ENCODE results near the gene LDAH. TPM values are rescaled to one million over a fixed set of nuclear protein-coding genes. Genes with fewer than 3 reads are reported as not detected.

Gene LDAH
- total RNA-seq, 1 experiment from 2014 or later, result not detected

DNA sequence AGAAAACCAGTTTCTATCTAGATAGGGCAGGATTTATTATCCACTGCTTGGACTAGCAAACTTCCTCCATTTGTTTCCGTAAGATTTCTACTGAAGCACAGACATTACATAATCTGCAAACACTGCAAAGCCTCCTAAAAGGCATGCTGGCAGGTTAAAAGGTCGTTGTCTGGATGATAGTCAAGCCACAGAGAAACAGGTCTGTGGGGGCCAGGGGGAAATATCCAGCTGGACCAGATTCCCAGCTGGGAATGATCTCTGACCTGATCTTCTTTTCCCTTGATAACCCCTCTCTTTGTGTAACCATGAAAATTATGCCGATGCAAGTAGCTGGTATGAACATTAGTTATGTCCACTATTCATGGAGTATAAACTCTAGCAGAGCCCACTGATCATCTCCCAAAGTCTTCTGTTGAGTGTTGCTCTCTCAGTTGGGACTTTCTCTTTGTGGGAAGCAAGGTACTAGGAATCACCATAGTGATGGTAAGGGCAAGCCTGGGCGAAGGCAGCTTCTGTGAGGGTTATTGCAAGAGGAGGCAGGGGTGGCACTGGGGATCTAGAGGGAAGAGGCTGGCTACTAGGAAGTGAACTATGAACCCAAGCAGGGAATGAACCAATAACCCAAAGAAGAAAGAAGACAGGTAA is 94.7 kb downstream of the LDAH start:
- Histone ChIP-seq H3K9me3 (ENCODE audit: low read length) (no peaks in the 10 kb centered on the region), H4K20me1 (ENCODE audit: low read length) (no peaks in the 10 kb centered on the region), H3K9me2 (replicated peaks; ENCODE audit: low read length) (no peaks in the 10 kb centered on the region), H3K4me1 (ENCODE audit: insufficient read depth, low read length) (no peaks in the 10 kb centered on the region; the same call in 1 of the 2 replicates), H3K4me2 (ENCODE audit: low read length) (no peak overlapping the region), H3F3A (ENCODE audit: low read length, unreplicated experiment) (no peaks in the 10 kb centered on the region), H3K9ac (ENCODE audit: low read length) (no peak overlapping the region), H3K4me3 (ENCODE audit: low read length) (no peak overlapping the region), H3K27me3 (ENCODE audit: low read length) (peaks cover 21% of the 10 kb centered on the region), H3K27ac (ENCODE audit: low read length) (no peak overlapping the region), H3K36me3 (ENCODE audit: low read depth, low read length) (no peaks in the 10 kb centered on the region), H3K79me2 (ENCODE audit: low read length) (no peaks in the 10 kb centered on the region), H2AFZ (ENCODE audit: low read length) (no peak overlapping the region)
- BruUV-seq (replicated peaks), result no TSS peak
- no peak for TF ChIP-seq EZH2phosphoT487 (IDR thresholded peaks at IDR 0.05; ENCODE audit: borderline replicate concordance, low read length)
- ATAC-seq, result no peak
- intact Hi-C loops (cut with micrococcal nuclease), result no loop called here
- CTCF ChIA-PET, result no interaction called here
- POLR2A ChIA-PET (ENCODE audit: unreplicated experiment), result no interaction called here
- no peak for DNase-seq

DNA sequence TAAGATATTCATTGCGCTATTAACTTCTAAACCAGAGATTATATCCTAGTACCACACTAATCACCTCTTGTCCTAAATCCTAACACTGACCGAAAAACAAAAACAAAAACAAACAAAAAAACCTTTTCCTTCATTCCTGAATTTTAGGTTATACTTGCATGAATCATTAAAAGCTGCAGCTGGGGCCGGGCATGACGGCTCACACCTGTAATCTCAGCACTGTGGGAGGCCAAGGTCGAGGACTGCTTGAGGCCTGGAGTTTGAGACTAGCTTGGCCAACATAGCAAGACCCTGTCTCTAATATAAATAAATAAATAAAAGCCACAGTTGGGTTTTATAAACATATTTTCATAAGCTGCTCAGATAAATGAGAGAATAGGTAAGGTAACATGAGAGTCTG is 96.0 kb downstream of the LDAH start:
- H3K4me1 ChIP-seq (ENCODE audit: insufficient read depth, low read length), result no peaks in the 10 kb centered on the region; the same call in 1 of the 2 replicates
- H3K9me2 ChIP-seq (replicated peaks; ENCODE audit: low read length), result no peaks in the 10 kb centered on the region
- POLR2A ChIA-PET (ENCODE audit: unreplicated experiment), result no interaction called here
- H3K4me3 ChIP-seq (ENCODE audit: low read length), result no peak overlapping the region
- no peaks in the 10 kb centered on the region for H3K36me3 ChIP-seq (ENCODE audit: low read depth, low read length)
- peaks cover 14% of the 10 kb centered on the region; the same call in 1 of the 2 replicates for H3K27me3 ChIP-seq (ENCODE audit: low read length)
- H3K4me2 ChIP-seq (ENCODE audit: low read length), result no peak overlapping the region
- BruUV-seq (replicated peaks), result no TSS peak
- no peaks in the 10 kb centered on the region for H3F3A ChIP-seq (ENCODE audit: low read length, unreplicated experiment)
- H3K27ac ChIP-seq (ENCODE audit: low read length), result no peak overlapping the region
- DNase-seq (no peak), ATAC-seq (no peak)
- no peak overlapping the region for H3K9ac ChIP-seq (ENCODE audit: low read length)
- TF ChIP-seq EZH2phosphoT487 (IDR thresholded peaks at IDR 0.05; ENCODE audit: borderline replicate concordance, low read length), result no peak
- H2AFZ ChIP-seq (ENCODE audit: low read length), result no peak overlapping the region
- H4K20me1 ChIP-seq (ENCODE audit: low read length), result no peaks in the 10 kb centered on the region
- intact Hi-C loops (cut with micrococcal nuclease), result no loop called here
- H3K79me2 ChIP-seq (ENCODE audit: low read length), result no peaks in the 10 kb centered on the region
- no peaks in the 10 kb centered on the region for H3K9me3 ChIP-seq (ENCODE audit: low read length)
- CTCF ChIA-PET, result interaction anchor here (0.6 kb wide), 2 partner anchors 49 to 236 kb away, joined by 3 to 4 read pairs; no protein-coding TSS in a partner anchor

DNA sequence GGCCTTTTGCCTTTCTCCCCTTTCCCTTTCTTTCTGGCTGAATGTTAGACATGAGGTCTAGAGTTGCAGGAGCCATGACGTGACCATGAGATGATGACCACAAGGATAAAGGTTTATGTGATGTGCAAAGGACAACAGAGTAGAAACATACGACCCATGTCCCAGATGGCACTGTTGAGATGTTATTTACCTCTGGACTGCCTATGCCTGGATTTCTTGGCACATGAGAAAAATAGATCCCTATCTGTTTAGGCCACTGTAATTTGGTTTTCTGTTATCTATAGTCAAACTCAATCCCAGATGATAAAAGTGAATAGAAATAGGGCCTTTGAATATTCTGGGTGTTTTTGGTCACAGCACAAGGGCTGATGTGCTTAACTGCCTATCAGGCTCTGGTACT is 97.1 kb downstream of the LDAH start:
- POLR2A ChIA-PET (ENCODE audit: unreplicated experiment), result no interaction called here
- no TSS peak for BruUV-seq (replicated peaks)
- Histone ChIP-seq H3K79me2 (ENCODE audit: low read length) (no peaks in the 10 kb centered on the region), H3K36me3 (ENCODE audit: low read depth, low read length) (no peaks in the 10 kb centered on the region), H3K4me1 (ENCODE audit: insufficient read depth, low read length) (no peaks in the 10 kb centered on the region; the same call in 1 of the 2 replicates), H3K4me2 (ENCODE audit: low read length) (no peak overlapping the region), H3K9me3 (ENCODE audit: low read length) (no peaks in the 10 kb centered on the region), H3F3A (ENCODE audit: low read length, unreplicated experiment) (no peaks in the 10 kb centered on the region), H3K9ac (ENCODE audit: low read length) (no peak overlapping the region), H3K27me3 (ENCODE audit: low read length) (peaks cover 21% of the 10 kb centered on the region; the same call in 1 of the 2 replicates), H3K4me3 (ENCODE audit: low read length) (no peak overlapping the region), H3K27ac (ENCODE audit: low read length) (no peak overlapping the region), H2AFZ (ENCODE audit: low read length) (no peak overlapping the region), H3K9me2 (replicated peaks; ENCODE audit: low read length) (no peaks in the 10 kb centered on the region), H4K20me1 (ENCODE audit: low read length) (no peaks in the 10 kb centered on the region)
- TF ChIP-seq EZH2 (IDR thresholded peaks at IDR 0.05; ENCODE audit: low read length, unreplicated experiment) (no peak), EZH2phosphoT487 (IDR thresholded peaks at IDR 0.05; ENCODE audit: borderline replicate concordance, low read length) (no peak)
- TF ChIP-seq, protein P1, sequence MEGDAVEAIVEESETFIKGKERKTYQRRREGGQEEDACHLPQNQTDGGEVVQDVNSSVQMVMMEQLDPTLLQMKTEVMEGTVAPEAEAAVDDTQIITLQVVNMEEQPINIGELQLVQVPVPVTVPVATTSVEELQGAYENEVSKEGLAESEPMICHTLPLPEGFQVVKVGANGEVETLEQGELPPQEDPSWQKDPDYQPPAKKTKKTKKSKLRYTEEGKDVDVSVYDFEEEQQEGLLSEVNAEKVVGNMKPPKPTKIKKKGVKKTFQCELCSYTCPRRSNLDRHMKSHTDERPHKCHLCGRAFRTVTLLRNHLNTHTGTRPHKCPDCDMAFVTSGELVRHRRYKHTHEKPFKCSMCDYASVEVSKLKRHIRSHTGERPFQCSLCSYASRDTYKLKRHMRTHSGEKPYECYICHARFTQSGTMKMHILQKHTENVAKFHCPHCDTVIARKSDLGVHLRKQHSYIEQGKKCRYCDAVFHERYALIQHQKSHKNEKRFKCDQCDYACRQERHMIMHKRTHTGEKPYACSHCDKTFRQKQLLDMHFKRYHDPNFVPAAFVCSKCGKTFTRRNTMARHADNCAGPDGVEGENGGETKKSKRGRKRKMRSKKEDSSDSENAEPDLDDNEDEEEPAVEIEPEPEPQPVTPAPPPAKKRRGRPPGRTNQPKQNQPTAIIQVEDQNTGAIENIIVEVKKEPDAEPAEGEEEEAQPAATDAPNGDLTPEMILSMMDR (conservative IDR thresholded peaks at IDR 0.05; ENCODE audit: low read depth, low read length), result no peak
- ATAC-seq (no peak), DNase-seq (no peak)
- CTCF ChIA-PET, result no interaction called here
- intact Hi-C loops (cut with micrococcal nuclease), result no loop called here
